Measurements from ENCODE around the gene GSDME.

Gene GSDME

GRCh38 chr7:24777806-24778205 is 20.5 kb upstream of the GSDME start:
- H3K9me3 ChIP-seq (ENCODE audit: control insufficient read depth in 2 of 2, low read length in 2 of 2): no peaks in the 10 kb centered on the region
- no peak overlapping the region for H3K27ac ChIP-seq (ENCODE audit: low read length)
- H3K36me3 ChIP-seq (ENCODE audit: control insufficient read depth in 2 of 2, insufficient read depth in 2 of 2, low read length in 2 of 2): no peaks in the 10 kb centered on the region
- H3K4me3 ChIP-seq (ENCODE audit: low read length in 2 of 2): no peak overlapping the region
- no peak overlapping the region for H3K9ac ChIP-seq (ENCODE audit: low read length in 2 of 2)
- no peaks in the 10 kb centered on the region for H3K4me1 ChIP-seq (ENCODE audit: control insufficient read depth, insufficient read depth, low read length)
- no peaks in the 10 kb centered on the region for H3K27me3 ChIP-seq (ENCODE audit: control insufficient read depth in 1 of 2, insufficient read depth in 2 of 2, low read length in 2 of 2)

- Histone ChIP-seq H3K27ac (ENCODE audit: low read length) (no peak overlapping the region), H3K4me1 (ENCODE audit: control insufficient read depth, insufficient read depth, low read length) (no peaks in the 10 kb centered on the region)
Observed at GRCh38 chr7:24773646-24774045, 16.4 kb upstream of the GSDME start.

GRCh38 chr7:24769851-24770250 is 12.6 kb upstream of the GSDME start:
- Histone ChIP-seq H3K9me3 (ENCODE audit: control insufficient read depth in 2 of 2, low read length in 2 of 2) (peaks cover 0 to 5% of the 10 kb centered on the region in 2 donors), H3K9ac (ENCODE audit: low read length in 2 of 2) (no peak overlapping the region), H3K4me1 (ENCODE audit: control insufficient read depth, insufficient read depth, low read length) (no peaks in the 10 kb centered on the region), H3K27me3 (ENCODE audit: control insufficient read depth in 1 of 2, insufficient read depth in 2 of 2, low read length in 2 of 2) (peaks cover 0 to 2% of the 10 kb centered on the region in 2 donors), H3K4me3 (ENCODE audit: low read length in 2 of 2) (no peak overlapping the region), H3K36me3 (ENCODE audit: control insufficient read depth in 2 of 2, insufficient read depth in 2 of 2, low read length in 2 of 2) (no peaks in the 10 kb centered on the region), H3K27ac (ENCODE audit: low read length) (no peak overlapping the region)

More at GRCh38 chr7:24773646-24774045, 16.4 kb upstream of the GSDME start:
- H3K9me3 ChIP-seq (ENCODE audit: control insufficient read depth in 2 of 2, low read length in 2 of 2): peaks cover 0 to 5% of the 10 kb centered on the region in 2 donors
- no peaks in the 10 kb centered on the region for H3K36me3 ChIP-seq (ENCODE audit: control insufficient read depth in 2 of 2, insufficient read depth in 2 of 2, low read length in 2 of 2)
- H3K27me3 ChIP-seq (ENCODE audit: control insufficient read depth in 1 of 2, insufficient read depth in 2 of 2, low read length in 2 of 2): no peaks in the 10 kb centered on the region
- H3K9ac ChIP-seq (ENCODE audit: low read length in 2 of 2): no peak overlapping the region
- no peak overlapping the region for H3K4me3 ChIP-seq (ENCODE audit: low read length in 2 of 2)

GRCh38 chr7:24769014-24769830 is 12.0 kb upstream of the GSDME start:
- Histone ChIP-seq H3K27me3 (ENCODE audit: control insufficient read depth in 1 of 2, insufficient read depth in 2 of 2, low read length in 2 of 2) (peaks cover 0 to 3% of the 10 kb centered on the region in 2 donors), H3K9me3 (ENCODE audit: control insufficient read depth in 2 of 2, low read length in 2 of 2) (peaks cover 0 to 5% of the 10 kb centered on the region in 2 donors), H3K4me3 (ENCODE audit: low read length in 2 of 2) (no peak overlapping the region), H3K9ac (ENCODE audit: low read length in 2 of 2) (no peak overlapping the region), H3K4me1 (ENCODE audit: control insufficient read depth, insufficient read depth, low read length) (no peaks in the 10 kb centered on the region), H3K36me3 (ENCODE audit: control insufficient read depth in 2 of 2, insufficient read depth in 2 of 2, low read length in 2 of 2) (no peaks in the 10 kb centered on the region), H3K27ac (ENCODE audit: low read length) (no peak overlapping the region)

GRCh38 chr7:24767878-24768569 is 10.8 kb upstream of the GSDME start:
- Histone ChIP-seq H3K9me3 (ENCODE audit: control insufficient read depth in 2 of 2, low read length in 2 of 2) (peaks cover 0 to 5% of the 10 kb centered on the region in 2 donors), H3K27me3 (ENCODE audit: control insufficient read depth in 1 of 2, insufficient read depth in 2 of 2, low read length in 2 of 2) (peaks cover 0 to 6% of the 10 kb centered on the region in 2 donors), H3K27ac (ENCODE audit: low read length) (no peak overlapping the region), H3K4me1 (ENCODE audit: control insufficient read depth, insufficient read depth, low read length) (no peaks in the 10 kb centered on the region), H3K9ac (ENCODE audit: low read length in 2 of 2) (no peak overlapping the region), H3K4me3 (ENCODE audit: low read length in 2 of 2) (no peak overlapping the region), H3K36me3 (ENCODE audit: control insufficient read depth in 2 of 2, insufficient read depth in 2 of 2, low read length in 2 of 2) (no peaks in the 10 kb centered on the region)

- no peaks in the 10 kb centered on the region for H3K4me1 ChIP-seq (ENCODE audit: control insufficient read depth, insufficient read depth, low read length)
- no peak overlapping the region for H3K4me3 ChIP-seq (ENCODE audit: low read length in 2 of 2)
- H3K36me3 ChIP-seq (ENCODE audit: control insufficient read depth in 2 of 2, insufficient read depth in 2 of 2, low read length in 2 of 2): no peaks in the 10 kb centered on the region
- no peak overlapping the region for H3K27ac ChIP-seq (ENCODE audit: low read length)
- H3K9me3 ChIP-seq (ENCODE audit: control insufficient read depth in 2 of 2, low read length in 2 of 2): no peaks in the 10 kb centered on the region
- no peak overlapping the region for H3K9ac ChIP-seq (ENCODE audit: low read length in 2 of 2)
- peaks cover 0 to 8% of the 10 kb centered on the region in 2 donors for H3K27me3 ChIP-seq (ENCODE audit: control insufficient read depth in 1 of 2, insufficient read depth in 2 of 2, low read length in 2 of 2)
Observed at GRCh38 chr7:24764972-24765744, 7.9 kb upstream of the GSDME start.

- peaks cover 0 to 8% of the 10 kb centered on the region in 2 donors for H3K27me3 ChIP-seq (ENCODE audit: control insufficient read depth in 1 of 2, insufficient read depth in 2 of 2, low read length in 2 of 2)
- no peaks in the 10 kb centered on the region for H3K36me3 ChIP-seq (ENCODE audit: control insufficient read depth in 2 of 2, insufficient read depth in 2 of 2, low read length in 2 of 2)
- H3K9ac ChIP-seq (ENCODE audit: low read length in 2 of 2): no peak overlapping the region
- no peaks in the 10 kb centered on the region for H3K9me3 ChIP-seq (ENCODE audit: control insufficient read depth in 2 of 2, low read length in 2 of 2)
- H3K4me1 ChIP-seq (ENCODE audit: control insufficient read depth, insufficient read depth, low read length): no peaks in the 10 kb centered on the region
- H3K27ac ChIP-seq (ENCODE audit: low read length): no peak overlapping the region
- no peak overlapping the region for H3K4me3 ChIP-seq (ENCODE audit: low read length in 2 of 2)
Observed at GRCh38 chr7:24764011-24764410, 6.7 kb upstream of the GSDME start.

GRCh38 chr7:24763303-24763901 is 6.1 kb upstream of the GSDME start:
- Histone ChIP-seq H3K27me3 (ENCODE audit: control insufficient read depth in 1 of 2, insufficient read depth in 2 of 2, low read length in 2 of 2) (peaks cover 0 to 8% of the 10 kb centered on the region in 2 donors), H3K9me3 (ENCODE audit: control insufficient read depth in 2 of 2, low read length in 2 of 2) (no peaks in the 10 kb centered on the region), H3K27ac (ENCODE audit: low read length) (no peak overlapping the region), H3K4me1 (ENCODE audit: control insufficient read depth, insufficient read depth, low read length) (peaks cover under 1% of the 10 kb centered on the region), H3K9ac (ENCODE audit: low read length in 2 of 2) (no peak overlapping the region), H3K36me3 (ENCODE audit: control insufficient read depth in 2 of 2, insufficient read depth in 2 of 2, low read length in 2 of 2) (no peaks in the 10 kb centered on the region), H3K4me3 (ENCODE audit: low read length in 2 of 2) (no peak overlapping the region)

GRCh38 chr7:24762771-24763170 is 5.5 kb upstream of the GSDME start:
- Histone ChIP-seq H3K4me1 (ENCODE audit: control insufficient read depth, insufficient read depth, low read length) (peaks cover 6% of the 10 kb centered on the region), H3K9me3 (ENCODE audit: control insufficient read depth in 2 of 2, low read length in 2 of 2) (no peaks in the 10 kb centered on the region), H3K4me3 (ENCODE audit: low read length in 2 of 2) (no peak overlapping the region), H3K36me3 (ENCODE audit: control insufficient read depth in 2 of 2, insufficient read depth in 2 of 2, low read length in 2 of 2) (no peaks in the 10 kb centered on the region), H3K9ac (ENCODE audit: low read length in 2 of 2) (no peak overlapping the region), H3K27me3 (ENCODE audit: control insufficient read depth in 1 of 2, insufficient read depth in 2 of 2, low read length in 2 of 2) (peaks cover 0 to 8% of the 10 kb centered on the region in 2 donors), H3K27ac (ENCODE audit: low read length) (no peak overlapping the region)

- Histone ChIP-seq H3K4me1 (ENCODE audit: control insufficient read depth, insufficient read depth, low read length) (peaks cover 12% of the 10 kb centered on the region), H3K36me3 (ENCODE audit: control insufficient read depth in 2 of 2, insufficient read depth in 2 of 2, low read length in 2 of 2) (no peaks in the 10 kb centered on the region), H3K27me3 (ENCODE audit: control insufficient read depth in 1 of 2, insufficient read depth in 2 of 2, low read length in 2 of 2) (peaks cover 0 to 8% of the 10 kb centered on the region in 2 donors), H3K4me3 (ENCODE audit: low read length in 2 of 2) (no peak overlapping the region), H3K9ac (ENCODE audit: low read length in 2 of 2) (no peak overlapping the region), H3K9me3 (ENCODE audit: control insufficient read depth in 2 of 2, low read length in 2 of 2) (no peaks in the 10 kb centered on the region), H3K27ac (ENCODE audit: low read length) (no peak overlapping the region)
Observed at GRCh38 chr7:24760968-24761367, 3.7 kb upstream of the GSDME start.
